ENCODE data around the gene ANKLE2.

ANKLE2 gene

DNA sequence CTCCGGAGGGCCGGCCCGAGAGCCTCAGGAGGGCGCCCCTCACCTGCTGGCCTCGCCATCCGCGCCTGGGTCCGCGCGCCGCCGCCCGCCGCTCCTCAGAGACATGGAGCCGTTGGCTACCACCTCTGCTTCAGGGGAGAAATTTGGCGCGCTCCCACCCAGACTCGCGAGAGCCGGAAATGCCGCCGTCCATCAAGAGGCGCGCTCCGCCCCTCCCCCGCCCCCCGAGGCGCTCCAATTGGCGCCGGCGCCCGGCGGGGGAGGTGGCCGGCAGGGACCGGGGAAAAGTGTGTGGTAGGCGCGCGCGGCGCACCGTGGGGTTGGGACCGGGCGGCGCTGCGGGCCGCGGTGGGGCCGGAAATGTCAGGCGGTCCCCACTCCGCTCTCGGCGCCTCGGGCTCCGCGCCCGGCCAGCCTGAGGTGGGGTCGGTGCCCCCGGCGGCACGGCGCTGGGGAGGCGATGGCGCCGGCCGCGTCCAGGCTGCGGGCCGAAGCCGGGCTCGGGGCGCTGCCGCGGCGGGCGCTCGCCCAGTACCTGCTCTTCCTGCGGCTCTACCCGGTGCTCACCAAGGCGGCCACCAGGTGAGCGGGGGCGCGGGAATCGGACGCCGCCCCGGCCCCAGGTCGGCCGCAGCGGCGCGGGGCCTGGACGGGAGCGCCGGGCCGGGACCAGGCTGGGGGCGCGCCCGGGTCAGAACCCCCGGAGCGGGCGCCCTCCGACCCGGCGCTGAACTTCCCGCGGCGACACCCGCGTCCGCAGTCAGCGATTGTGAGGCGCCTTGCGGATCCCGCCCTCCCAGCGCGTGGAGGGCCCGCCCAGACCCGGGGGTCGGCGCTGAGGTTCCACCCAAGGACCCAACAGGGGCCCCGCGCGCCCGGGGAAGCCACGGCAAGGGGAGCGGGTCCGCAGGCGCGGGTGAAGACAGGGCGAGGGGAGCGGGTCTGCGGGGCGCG, 74.1 kb downstream of the ANKLE2 start, which contains the start of the genes POLE and PXMP2 (continued):
- peak; percentile 71 for TF ChIP-seq PATZ1 (tag by site-specific recombination; IDR thresholded peaks at IDR 0.05)
- TF ChIP-seq ZBTB44 (tag by site-specific recombination; IDR thresholded peaks at IDR 0.05), result peak; percentile 72; the same call in 1 of the 2 replicates
- TF ChIP-seq MYNN (tag by site-specific recombination; IDR thresholded peaks at IDR 0.05; ENCODE audit: borderline replicate concordance), result no peak
- TF ChIP-seq OVOL3 (tag by site-specific recombination; IDR thresholded peaks at IDR 0.05), result no peak
- no peak for TF ChIP-seq ZNF768 (tag by site-specific recombination; IDR thresholded peaks at IDR 0.05)
- no peak for TF ChIP-seq ZNF133 (tag by site-specific recombination; IDR thresholded peaks at IDR 0.05)
- TF ChIP-seq, protein P1, sequence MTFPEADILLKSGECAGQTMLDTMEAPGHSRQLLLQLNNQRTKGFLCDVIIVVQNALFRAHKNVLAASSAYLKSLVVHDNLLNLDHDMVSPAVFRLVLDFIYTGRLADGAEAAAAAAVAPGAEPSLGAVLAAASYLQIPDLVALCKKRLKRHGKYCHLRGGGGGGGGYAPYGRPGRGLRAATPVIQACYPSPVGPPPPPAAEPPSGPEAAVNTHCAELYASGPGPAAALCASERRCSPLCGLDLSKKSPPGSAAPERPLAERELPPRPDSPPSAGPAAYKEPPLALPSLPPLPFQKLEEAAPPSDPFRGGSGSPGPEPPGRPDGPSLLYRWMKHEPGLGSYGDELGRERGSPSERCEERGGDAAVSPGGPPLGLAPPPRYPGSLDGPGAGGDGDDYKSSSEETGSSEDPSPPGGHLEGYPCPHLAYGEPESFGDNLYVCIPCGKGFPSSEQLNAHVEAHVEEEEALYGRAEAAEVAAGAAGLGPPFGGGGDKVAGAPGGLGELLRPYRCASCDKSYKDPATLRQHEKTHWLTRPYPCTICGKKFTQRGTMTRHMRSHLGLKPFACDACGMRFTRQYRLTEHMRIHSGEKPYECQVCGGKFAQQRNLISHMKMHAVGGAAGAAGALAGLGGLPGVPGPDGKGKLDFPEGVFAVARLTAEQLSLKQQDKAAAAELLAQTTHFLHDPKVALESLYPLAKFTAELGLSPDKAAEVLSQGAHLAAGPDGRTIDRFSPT (tag by site-specific recombination; IDR thresholded peaks at IDR 0.05), result peak; percentile 56; the same call in 1 of the 2 replicates
- TF ChIP-seq ZNF311 (tag by site-specific recombination; IDR thresholded peaks at IDR 0.05; ENCODE audit: borderline replicate concordance), result no peak
- peak; percentile 94 for TF ChIP-seq KLF8 (tag by site-specific recombination; IDR thresholded peaks at IDR 0.05)
- no peak for TF ChIP-seq ZNF626 (tag by site-specific recombination; IDR thresholded peaks at IDR 0.05)
- TF ChIP-seq ZNF184 (tag by site-specific recombination; IDR thresholded peaks at IDR 0.05), result 0 out of 2 replicates have a peak, but pooled peaks have one; percentile 64
- peak; percentile 83 for TF ChIP-seq ZNF561 (tag by site-specific recombination; IDR thresholded peaks at IDR 0.05; ENCODE audit: borderline replicate concordance)
- no peak for TF ChIP-seq BCL11B (tag by site-specific recombination; IDR thresholded peaks at IDR 0.05; ENCODE audit: low read depth)
- no peak for TF ChIP-seq ZNF292 (tag by site-specific recombination; IDR thresholded peaks at IDR 0.05; ENCODE audit: borderline replicate concordance, low read depth)
- no peak for TF ChIP-seq ZNF302 (tag by site-specific recombination; IDR thresholded peaks at IDR 0.05; ENCODE audit: low read depth)
- no peak for TF ChIP-seq GFI1B (tag by site-specific recombination; IDR thresholded peaks at IDR 0.05)
- no peak for TF ChIP-seq ZNF473 (tag by site-specific recombination; IDR thresholded peaks at IDR 0.05)
- no peak for TF ChIP-seq ZNF549 (tag by site-specific recombination; IDR thresholded peaks at IDR 0.05)
- TF ChIP-seq ZBTB7A (tag by site-specific recombination; IDR thresholded peaks at IDR 0.05; ENCODE audit: low read depth), result no peak; the same call in 1 of the 2 replicates
- TF ChIP-seq ZNF157 (tag by site-specific recombination; IDR thresholded peaks at IDR 0.05), result no peak
- no peak for TF ChIP-seq ZNF112 (tag by site-specific recombination; IDR thresholded peaks at IDR 0.05)
- no peak for TF ChIP-seq ZNF785 (tag by site-specific recombination; IDR thresholded peaks at IDR 0.05)
- TF ChIP-seq ZNF837 (tag by site-specific recombination; IDR thresholded peaks at IDR 0.05), result no peak
- TF ChIP-seq ZNF777 (tag by site-specific recombination; IDR thresholded peaks at IDR 0.05; ENCODE audit: borderline replicate concordance), result no peak
- TF ChIP-seq ZFP3 (tag by site-specific recombination; IDR thresholded peaks at IDR 0.05; ENCODE audit: low read depth), result no peak
- peak; percentile 87 for TF ChIP-seq ZNF660 (tag by site-specific recombination; IDR thresholded peaks at IDR 0.05)
- no peak for TF ChIP-seq MZF1 (tag by site-specific recombination; IDR thresholded peaks at IDR 0.05; ENCODE audit: borderline replicate concordance)
- no peak for TF ChIP-seq ZNF433 (tag by site-specific recombination; IDR thresholded peaks at IDR 0.05; ENCODE audit: low read depth)
- TF ChIP-seq HOXD13 (CRISPR knock-in tag; IDR thresholded peaks at IDR 0.05; ENCODE audit: borderline replicate concordance), result no peak
- no peak for TF ChIP-seq ZBTB10 (tag by site-specific recombination; IDR thresholded peaks at IDR 0.05)
